K562 (cell line): ENCODE results near the gene AMFR. TPM values are rescaled to one million over a fixed set of nuclear protein-coding genes. Genes with fewer than 3 reads are reported as not detected.

Source experiments
- BMI1 ChIP-seq: fragments of 150-350 bp; IDR thresholded peaks from 2 replicates; pipeline ENCODE4 v1.6.1; 2014; ENCODE audit warnings: low read length
- CBFA2T2 ChIP-seq: fragments of 450-650 bp; conservative IDR thresholded peaks from 2 replicates; pipeline ENCODE4 v1.6.1; 2017; ENCODE audit warnings: mild to moderate bottlenecking
- HLTF ChIP-seq: fragments of 450-650 bp; IDR thresholded peaks from 2 replicates; pipeline ENCODE4 v1.6.1; 2016
- LCOR ChIP-seq: sonication (generic); formaldehyde crosslinking; IDR thresholded peaks from 2 replicates; pipeline ENCODE4 v1.8.0; 2022; ENCODE audit warnings: mild to moderate bottlenecking, missing genetic modification reagents
- MYBL2 ChIP-seq, 2 experiments: fragments of 450-650 bp in 1 of 2; sonication (generic) in 1 of 2; formaldehyde crosslinking in 1 of 2; IDR thresholded peaks; 2 replicates each; pipeline versions ENCODE4 v1.6.1 to v1.8.1; 2017 to 2022; ENCODE audit warnings: borderline replicate concordance in 1 of 2, inconsistent platforms in 1 of 2, low read depth in 1 of 2, mild to moderate bottlenecking in 1 of 2, missing genetic modification reagents in 1 of 2, moderate library complexity in 1 of 2
- NEUROD1 ChIP-seq: fragments of 150-350 bp; IDR thresholded peaks from 2 replicates; pipeline ENCODE4 v1.6.1; 2014; ENCODE audit warnings: borderline replicate concordance, low read length, low read depth; ENCODE audit not compliant: partially characterized antibody
- NFE2L1 ChIP-seq: fragments of 450-650 bp; IDR thresholded peaks from 2 replicates; pipeline ENCODE4 v1.6.1; 2016; ENCODE audit warnings: missing genetic modification characterization, low read depth, mild to moderate bottlenecking, missing compliant biosample characterization, moderate library complexity, borderline replicate concordance
- NUFIP1 ChIP-seq: fragments of 450-650 bp; IDR thresholded peaks from 2 replicates; pipeline ENCODE4 v1.6.1; 2018; ENCODE audit not compliant: partially characterized antibody
- SAP30 ChIP-seq: fragments of 200-600 bp; sonication (generic); IDR thresholded peaks from 2 replicates; pipeline ENCODE4 v1.6.1; 2012; ENCODE audit warnings: borderline replicate concordance, low read depth, mild to moderate bottlenecking, moderate library complexity, low read length, control low read depth, inconsistent platforms; ENCODE audit not compliant: insufficient read depth, poor library complexity, severe bottlenecking
- SFPQ ChIP-seq: fragments of 200-400 bp; formaldehyde crosslinking; IDR thresholded peaks from 2 replicates; pipeline ENCODE4 v1.6.1; 2017; ENCODE audit warnings: mild to moderate bottlenecking, low read depth, low read length, moderate library complexity
- SP1 ChIP-seq: sonication (generic); formaldehyde crosslinking; IDR thresholded peaks from 2 replicates; pipeline ENCODE4 v1.8.1; 2022; ENCODE audit warnings: mild to moderate bottlenecking, missing genetic modification reagents
- SRSF7 ChIP-seq: fragments of 200-400 bp; formaldehyde crosslinking; optimal IDR thresholded peaks from 2 replicates; pipeline ENCODE3; 2017; ENCODE audit warnings: mild to moderate bottlenecking, low read depth, low read length
- TAL1 ChIP-seq: fragments of 450-650 bp; IDR thresholded peaks from 2 replicates; pipeline ENCODE4 v1.6.1; 2016; ENCODE audit warnings: mild to moderate bottlenecking
- TSHZ1 ChIP-seq: fragments of 250-450 bp; sonication (Bioruptor Pico); IDR thresholded peaks from 2 replicates; pipeline ENCODE4 v1.4.0; 2020; ENCODE audit warnings: mild to moderate bottlenecking, moderate library complexity
- ZBTB12 ChIP-seq: fragments of 250-450 bp; sonication (Bioruptor Pico); IDR thresholded peaks from 2 replicates; pipeline ENCODE4 v1.4.0; 2020
- ZBTB2 ChIP-seq: fragments of 450-650 bp; IDR thresholded peaks from 2 replicates; pipeline ENCODE4 v1.6.1; 2016; ENCODE audit warnings: antibody characterized with exemption
- ZNF175 ChIP-seq: fragments of 200-800 bp; sonication (Bioruptor generic); IDR thresholded peaks from 2 replicates; pipeline ENCODE4 v1.6.1; 2016; ENCODE audit warnings: low read depth, mild to moderate bottlenecking, missing genetic modification characterization, missing compliant biosample characterization
- ZNF263 ChIP-seq: sonication (generic); formaldehyde crosslinking; IDR thresholded peaks from 2 replicates; pipeline ENCODE4 v1.8.0; 2022; ENCODE audit warnings: mild to moderate bottlenecking, missing genetic modification reagents, borderline replicate concordance
- polyA plus RNA-seq, 8 experiments: library from polyadenylated mRNA; depleted of rRNA in 4 of 8; stranded (reverse) in 5 of 8; unstranded in 3 of 8; fragments of >200 nt; fragmentation: Nextera tagmentation in 2 of 8; fragmentation: Illumina TruSeq in 1 of 8; extraction: Ambion mirVana in 2 of 8; extraction: Trizol in 1 of 8; gene quantifications; 2 replicates each; pipeline versions ENCODE4 v1.2.1 to v1.2.3, GENCODE V29; 2011 to 2014; ENCODE audit warnings: inconsistent platforms in 1 of 8, missing spikeins in 1 of 8
- total RNA-seq, 7 experiments: library from RNA; depleted of rRNA in 6 of 7; stranded (reverse); fragments of >200 nt in 6 of 7; fragmentation: Illumina TruSeq in 2 of 7; extraction: Trizol in 2 of 7; gene quantifications; 2 replicates each; pipeline versions ENCODE4 v1.2.1 to v1.2.3, GENCODE V29; 2011 to 2021; ENCODE audit warnings: low replicate concordance in 1 of 7

AMFR gene
- total and polyA plus RNA-seq, 9 of the 15 experiments (the other 6 are each of a cell fraction or from before 2014, with no cell fraction given), result 15.6 to 113 (median 58.4) TPM

- TF ChIP-seq ZBTB2 (no peak), HLTF (no peak), SFPQ (no peak), CBFA2T2 (no peak), NFE2L1 (no peak), MYBL2 (IDR thresholded peaks at IDR 0.05; ENCODE audit: low read depth) (no peak), MYBL2 (CRISPR knock-in tag; IDR thresholded peaks at IDR 0.05; ENCODE audit: borderline replicate concordance) (no peak), ZBTB12 (CRISPR knock-in tag) (no peak), ZNF263 (CRISPR knock-in tag) (no peak), ZNF175 (CRISPR knock-in tag) (no peak), NUFIP1 (no peak), TSHZ1 (CRISPR knock-in tag) (no peak), SRSF7 (no peak), TAL1 (no peak), NEUROD1 (peak; percentile 36), SP1 (CRISPR knock-in tag) (no peak), LCOR (CRISPR knock-in tag) (peak; percentile 78; the same call in 1 of the 2 replicates), SAP30 (no peak), BMI1 (no peak)
These were observed 68.8 kb downstream of the AMFR start (continued) for GRCh38 chr16:56356276-56357240.
